ENCODE results near the gene RXRB.

The RXRB gene

DNA sequence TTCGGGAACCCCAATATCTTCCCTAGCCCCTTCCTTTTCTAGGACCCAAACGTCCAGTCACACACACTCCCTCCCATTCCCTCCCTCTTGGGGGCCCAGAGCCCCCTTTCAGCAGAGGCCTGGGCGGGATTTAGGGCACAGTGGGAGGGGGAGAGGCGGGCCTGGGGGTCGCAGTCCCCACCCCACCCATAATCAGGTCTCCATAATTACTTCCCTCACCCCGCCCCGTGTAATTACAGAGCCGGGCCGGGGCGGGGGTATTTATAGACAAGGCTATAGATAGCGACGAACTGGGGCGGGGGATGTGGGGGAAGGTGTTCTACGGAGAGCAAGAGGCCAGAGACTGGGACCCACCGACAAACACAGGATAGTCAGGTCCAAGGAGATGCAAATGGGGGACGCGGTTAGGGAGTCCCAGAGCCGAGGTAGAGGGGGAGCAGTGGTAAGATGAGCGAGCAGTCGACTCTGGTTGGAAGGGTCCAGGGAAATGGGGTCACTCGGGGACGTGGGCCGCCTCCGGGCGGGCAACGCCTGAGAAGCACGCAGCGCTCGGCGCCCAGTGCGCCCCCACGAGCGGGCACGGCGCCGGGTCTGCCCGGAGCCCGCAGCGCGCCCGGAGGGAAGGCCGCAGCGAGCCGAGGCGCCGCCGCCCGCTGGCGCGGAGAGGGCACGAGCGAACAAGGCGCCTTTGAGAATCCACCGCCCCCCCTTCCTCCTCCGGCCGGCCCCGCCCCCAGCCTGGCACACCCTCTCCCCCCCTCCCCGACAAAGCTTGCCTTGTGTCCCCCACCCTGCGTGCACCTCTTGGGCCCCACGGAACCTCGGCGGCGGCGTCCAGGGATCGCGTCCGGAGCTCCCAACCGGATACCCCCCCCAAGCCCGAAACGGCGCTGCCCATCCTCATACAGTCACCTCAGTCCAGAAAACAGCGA is 7.5 kb downstream of the RXRB start:
- TF ChIP-seq CTCF (IDR thresholded peaks at IDR 0.05; ENCODE audit: borderline replicate concordance, control extremely low read depth, extremely low read depth, insufficient read depth, missing control alignments): no peak
- no peak for DNase-seq (ENCODE audit: low spot score)
- in situ Hi-C loops (cut with MboI; ENCODE audit: low sequenced_read_pairs, unreplicated experiment): no loop called here

GRCh38 chr6:33192105-33192646 is 8.3 kb downstream of the RXRB start, which contains the start of gene COL11A2:
TSS of gene COL11A2 (minus strand) at chr6:33192467. CDS start at chr6:33192240, 227 bp downstream.
- in situ Hi-C loops (cut with MboI; ENCODE audit: low sequenced_read_pairs, unreplicated experiment): no loop called here
- TF ChIP-seq CTCF (IDR thresholded peaks at IDR 0.05; ENCODE audit: borderline replicate concordance, control extremely low read depth, extremely low read depth, insufficient read depth, missing control alignments): no peak
- DNase-seq (ENCODE audit: low spot score): no peak

GRCh38 chr6:33191383-33192104 is 8.9 kb downstream of the RXRB start:
- no peak for TF ChIP-seq CTCF (IDR thresholded peaks at IDR 0.05; ENCODE audit: borderline replicate concordance, control extremely low read depth, extremely low read depth, insufficient read depth, missing control alignments)
- DNase-seq (ENCODE audit: low spot score): no peak
- in situ Hi-C loops (cut with MboI; ENCODE audit: low sequenced_read_pairs, unreplicated experiment): no loop called here

DNA sequence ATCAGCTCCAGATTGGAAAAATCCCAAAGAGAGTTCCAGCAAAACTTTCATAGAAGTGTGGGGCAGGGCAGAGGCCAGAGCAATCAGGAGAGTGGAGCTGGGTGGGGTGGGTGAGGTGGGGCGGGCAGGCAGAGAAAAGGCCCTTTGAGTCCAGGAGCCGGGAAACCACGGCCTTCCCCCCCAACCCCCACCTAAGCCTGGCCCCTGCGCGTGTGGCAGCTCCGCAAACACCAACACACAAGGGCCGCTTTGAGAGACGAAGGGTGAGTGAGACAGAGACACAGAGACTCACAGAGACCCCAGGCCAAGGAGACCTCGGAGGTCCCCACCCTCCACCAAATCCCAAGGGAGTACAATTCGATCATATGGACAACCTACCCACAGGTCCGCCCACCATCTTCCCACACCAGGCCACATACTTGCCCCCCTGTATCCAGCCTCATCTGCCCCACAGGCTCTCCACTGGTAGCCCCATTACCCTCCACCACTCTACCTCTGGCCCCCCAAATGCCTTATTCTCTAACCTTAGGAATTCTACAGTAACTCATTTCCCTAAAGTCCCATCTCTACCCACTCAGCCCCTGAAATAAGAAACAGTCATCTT is 9.9 kb downstream of the RXRB start:
- in situ Hi-C loops (cut with MboI; ENCODE audit: low sequenced_read_pairs, unreplicated experiment): no loop called here
- TF ChIP-seq CTCF (IDR thresholded peaks at IDR 0.05; ENCODE audit: borderline replicate concordance, control extremely low read depth, extremely low read depth, insufficient read depth, missing control alignments): no peak

GRCh38 chr6:33189625-33190448 is 10.6 kb downstream of the RXRB start:
- no peak for TF ChIP-seq CTCF (IDR thresholded peaks at IDR 0.05; ENCODE audit: borderline replicate concordance, control extremely low read depth, extremely low read depth, insufficient read depth, missing control alignments)
- in situ Hi-C loops (cut with MboI; ENCODE audit: low sequenced_read_pairs, unreplicated experiment): no loop called here
- DNase-seq (ENCODE audit: low spot score): no peak

More for the DNA sequence above, 9.9 kb downstream of the RXRB start:
- DNase-seq (ENCODE audit: low spot score): no peak
